Measurements from ENCODE around the gene RGS19. TPM values are rescaled to one million over a fixed set of nuclear protein-coding genes. Genes with fewer than 3 reads are reported as not detected.
A peak's percentile ranks its signal among the peaks of the same experiment; 100 is the strongest.

Gene RGS19
- total RNA-seq, 2 experiments from 2014 or later, result 9.7 to 14.8 TPM

- Histone ChIP-seq H3K9me3 (ENCODE audit: control insufficient read depth in 1 of 2, insufficient read depth in 1 of 2, low read length in 2 of 2) (peaks cover 0 to 30% of the 10 kb centered on the region in 2 experiments), H3K27ac (ENCODE audit: low read depth in 1 of 2, low read length in 2 of 2) (no peak overlapping the region), H3K27me3 (ENCODE audit: control insufficient read depth in 1 of 2, insufficient read depth in 2 of 2, low read length in 2 of 2) (peaks cover 39 to 46% of the 10 kb centered on the region in 2 experiments), H3K4me3 (ENCODE audit: low read length) (no peak overlapping the region), H3K36me3 (ENCODE audit: insufficient read depth, low read length) (no peaks in the 10 kb centered on the region), H3K4me1 (ENCODE audit: insufficient read depth, low read length) (peaks cover 16% of the 10 kb centered on the region)
- ATAC-seq (ENCODE audit: poor library complexity) (no peak), DNase-seq (no peak)
- no peak for TF ChIP-seq CTCF (IDR thresholded peaks at IDR 0.05)
- Mint-ChIP-seq H3K27ac (no peak overlapping the region), H3K4me1 (ENCODE audit: low read depth) (peaks cover 6% of the 10 kb centered on the region), H3K36me3 (ENCODE audit: low read depth) (no peaks in the 10 kb centered on the region), H3K27me3 (peaks cover 51% of the 10 kb centered on the region), H3K4me3 (no peak overlapping the region), H3K9me3 (no peaks in the 10 kb centered on the region)
- CTCF ChIA-PET, result no interaction called here
- POLR2A ChIA-PET, result no interaction called here
- intact Hi-C loops (cut with DNase I, micrococcal nuclease), result no loop called here
Observed at GRCh38 chr20:64051033-64051452, 28.3 kb downstream of the RGS19 start.

GRCh38 chr20:64050261-64051032 is 28.9 kb downstream of the RGS19 start:
- H3K27ac ChIP-seq (ENCODE audit: low read depth in 1 of 2, low read length in 2 of 2), result no peak overlapping the region
- no peak overlapping the region for H3K4me3 ChIP-seq (ENCODE audit: low read length)
- ChIA-PET POLR2A (no interaction called here), CTCF (no interaction called here)
- no peak for DNase-seq
- no peak for ATAC-seq (ENCODE audit: poor library complexity)
- H3K9me3 ChIP-seq (ENCODE audit: control insufficient read depth in 1 of 2, insufficient read depth in 1 of 2, low read length in 2 of 2), result peaks cover 0 to 30% of the 10 kb centered on the region in 2 experiments
- Mint-ChIP-seq H3K36me3 (ENCODE audit: low read depth) (no peaks in the 10 kb centered on the region), H3K4me1 (ENCODE audit: low read depth) (peaks cover 11% of the 10 kb centered on the region), H3K9me3 (no peaks in the 10 kb centered on the region), H3K27ac (no peak overlapping the region), H3K4me3 (peak overlapping the region; percentile 20), H3K27me3 (peaks cover 53% of the 10 kb centered on the region)
- no peaks in the 10 kb centered on the region for H3K36me3 ChIP-seq (ENCODE audit: insufficient read depth, low read length)
- intact Hi-C loops (cut with DNase I, micrococcal nuclease), result no loop called here
- H3K27me3 ChIP-seq (ENCODE audit: control insufficient read depth in 1 of 2, insufficient read depth in 2 of 2, low read length in 2 of 2), result peaks cover 39 to 48% of the 10 kb centered on the region in 2 experiments
- H3K4me1 ChIP-seq (ENCODE audit: insufficient read depth, low read length), result peaks cover 16% of the 10 kb centered on the region
- TF ChIP-seq CTCF (IDR thresholded peaks at IDR 0.05), result no peak

GRCh38 chr20:64049878-64050260 is 29.4 kb downstream of the RGS19 start:
- H3K4me3 ChIP-seq (ENCODE audit: low read length), result no peak overlapping the region
- peak overlapping the region; percentile 42 for H3K4me3 Mint-ChIP-seq
- H3K9me3 Mint-ChIP-seq, result no peaks in the 10 kb centered on the region
- H3K36me3 Mint-ChIP-seq (ENCODE audit: low read depth), result no peaks in the 10 kb centered on the region
- POLR2A ChIA-PET, result interaction anchor here (1.6 kb wide), 1 partner anchor 12 kb away, joined by 5 read pairs; the partner anchor contains the start of gene TCEA2
- H3K4me1 ChIP-seq (ENCODE audit: insufficient read depth, low read length), result peaks cover 16% of the 10 kb centered on the region
- peaks cover 53% of the 10 kb centered on the region for H3K27me3 Mint-ChIP-seq
- intact Hi-C loops (cut with DNase I, micrococcal nuclease), result no loop called here
- TF ChIP-seq CTCF (IDR thresholded peaks at IDR 0.05), result no peak
- H3K27ac Mint-ChIP-seq, result no peak overlapping the region
- H3K4me1 Mint-ChIP-seq (ENCODE audit: low read depth), result peaks cover 11% of the 10 kb centered on the region
- peaks cover 0 to 30% of the 10 kb centered on the region in 2 experiments for H3K9me3 ChIP-seq (ENCODE audit: control insufficient read depth in 1 of 2, insufficient read depth in 1 of 2, low read length in 2 of 2)
- CTCF ChIA-PET, result no interaction called here
- DNase-seq (no peak), ATAC-seq (ENCODE audit: poor library complexity) (no peak)
- no peak overlapping the region for H3K27ac ChIP-seq (ENCODE audit: low read depth in 1 of 2, low read length in 2 of 2)
- H3K27me3 ChIP-seq (ENCODE audit: control insufficient read depth in 1 of 2, insufficient read depth in 2 of 2, low read length in 2 of 2), result peaks cover 39 to 48% of the 10 kb centered on the region in 2 experiments
- H3K36me3 ChIP-seq (ENCODE audit: insufficient read depth, low read length), result no peaks in the 10 kb centered on the region
